SH-SY5Y (cell line): ENCODE results near the gene VARS2.

Source experiments
- GATA2 ChIP-seq: IDR thresholded peaks from 2 replicates; pipeline ENCODE4 v1.6.1; 2011; ENCODE audit warnings: mild to moderate bottlenecking, low read depth, low read length
- GATA3 ChIP-seq: IDR thresholded peaks from 2 replicates; pipeline ENCODE4 v1.6.1; 2011; ENCODE audit warnings: low read depth, mild to moderate bottlenecking, low read length, moderate library complexity

The VARS2 gene

GRCh38 chr6:30890646-30891449 is 23.2 kb upstream of the VARS2 start:
- no peak for TF ChIP-seq GATA3
- TF ChIP-seq GATA2 = no peak

- TF ChIP-seq GATA2 (no peak), GATA3 (no peak)
Observed at GRCh38 chr6:30891450-30891723, 22.7 kb upstream of the VARS2 start.

- TF ChIP-seq GATA3 = no peak
- no peak for TF ChIP-seq GATA2
Observed at GRCh38 chr6:30891816-30892538, 22.1 kb upstream of the VARS2 start.

GRCh38 chr6:30893001-30893591 is 20.9 kb upstream of the VARS2 start:
- TF ChIP-seq GATA3 (no peak), GATA2 (no peak)

GRCh38 chr6:30893666-30894065 is 20.4 kb upstream of the VARS2 start:
- TF ChIP-seq GATA3 = no peak
- TF ChIP-seq GATA2 = no peak

- TF ChIP-seq GATA2 = no peak
- TF ChIP-seq GATA3 = no peak
Observed at GRCh38 chr6:30894381-30894780, 19.7 kb upstream of the VARS2 start.

- no peak for TF ChIP-seq GATA3
- TF ChIP-seq GATA2 = no peak
Observed at GRCh38 chr6:30894935-30895334, 19.1 kb upstream of the VARS2 start.

GRCh38 chr6:30895343-30895742 is 18.7 kb upstream of the VARS2 start:
- no peak for TF ChIP-seq GATA2
- no peak for TF ChIP-seq GATA3

- TF ChIP-seq GATA2 (no peak), GATA3 (no peak)
Observed at GRCh38 chr6:30896541-30896940, 17.5 kb upstream of the VARS2 start.

- TF ChIP-seq GATA2 (no peak), GATA3 (no peak)
Observed at GRCh38 chr6:30897882-30898281, 16.2 kb upstream of the VARS2 start.

- no peak for TF ChIP-seq GATA2
- TF ChIP-seq GATA3 = no peak
Observed at GRCh38 chr6:30898750-30899360, 15.2 kb upstream of the VARS2 start.

- TF ChIP-seq GATA3 = no peak
- no peak for TF ChIP-seq GATA2
Observed at GRCh38 chr6:30900863-30901417, 13.1 kb upstream of the VARS2 start.

- TF ChIP-seq GATA2 = no peak
Observed at GRCh38 chr6:30901436-30901835, 12.6 kb upstream of the VARS2 start.

GRCh38 chr6:30902709-30903108 is 11.3 kb upstream of the VARS2 start:
- no peak for TF ChIP-seq GATA3
- TF ChIP-seq GATA2 = no peak

GRCh38 chr6:30903236-30903635 is 10.8 kb upstream of the VARS2 start:
- TF ChIP-seq GATA2 (no peak), GATA3 (no peak)
